HEK293 (cell line): Measurements from ENCODE around the gene UQCRQ.

Experiments used
- CTCF ChIA-PET: fragments of 350-600 bp; formaldehyde crosslinking; extraction: SDS; loops from one replicate; lab custom pipeline; 2021; ENCODE audit warnings: antibody characterized with exemption; lab: Yijun Ruan, JAX
- POLR2A ChIA-PET: fragments of 300-600 bp; formaldehyde crosslinking; extraction: SDS; loops from one replicate; lab custom pipeline; 2020; ENCODE audit warnings: antibody characterized with exemption, inconsistent platforms; lab: Yijun Ruan, JAX
- H3K27ac ChIP-seq: fragments of 200-500 bp; sonication (Bioruptor generic); 2 replicates; pipeline ENCODE4 v1.5.1; 2014; ENCODE audit warnings: low read depth, low read length, control low read depth, inconsistent platforms; ENCODE audit errors: extremely low read depth
- H3K36me3 ChIP-seq, 2 experiments: fragments of 200-500 bp in 1 of 2; sonication (Bioruptor generic) in 1 of 2; 1 replicate in 1 of 2; 2 replicates in 1 of 2; pipeline ENCODE4 v1.5.1; 2014 to 2017; ENCODE audit warnings: inconsistent platforms in 2 of 2, low read length in 2 of 2; ENCODE audit not compliant: control insufficient read depth in 2 of 2, insufficient read depth in 1 of 2
- H3K4me1 ChIP-seq: fragments of 200-500 bp; sonication (Bioruptor generic); 2 replicates; pipeline ENCODE4 v1.5.1; 2014; ENCODE audit warnings: mild to moderate bottlenecking, low read length, inconsistent platforms; ENCODE audit not compliant: control insufficient read depth, insufficient read depth
- H3K4me3 ChIP-seq: 2 replicates; pipeline ENCODE4 v1.5.1; 2011; ENCODE audit warnings: low read depth, mild to moderate bottlenecking, control low read depth, low read length, moderate library complexity
- H3K9me3 ChIP-seq: fragments of 200-500 bp; sonication (Bioruptor generic); 2 replicates; pipeline ENCODE4 v1.5.1; 2014; ENCODE audit warnings: low read depth, low read length, inconsistent platforms; ENCODE audit not compliant: control insufficient read depth, insufficient read depth
- BCL11A ChIP-seq: fragments of 450-650 bp; formaldehyde crosslinking; IDR thresholded peaks from 2 replicates; pipeline ENCODE4 v1.5.1; 2016; ENCODE audit warnings: low read depth, missing biosample characterization, missing genetic modification characterization
- EGR2 ChIP-seq: fragments of 450-650 bp; formaldehyde crosslinking; IDR thresholded peaks from 2 replicates; pipeline ENCODE4 v1.5.1; 2016; ENCODE audit warnings: low read depth, missing biosample characterization, missing genetic modification characterization
- FEZF1 ChIP-seq: fragments of 450-650 bp; formaldehyde crosslinking; IDR thresholded peaks from 2 replicates; pipeline ENCODE4 v1.5.1; 2016; ENCODE audit warnings: missing biosample characterization, missing genetic modification characterization
- GLIS2 ChIP-seq: fragments of 450-650 bp; formaldehyde crosslinking; IDR thresholded peaks from 2 replicates; pipeline ENCODE4 v1.5.1; 2016; ENCODE audit warnings: missing biosample characterization, missing genetic modification characterization
- HOXD13 ChIP-seq: sonication (generic); formaldehyde crosslinking; IDR thresholded peaks from 2 replicates; pipeline ENCODE4 v1.8.0; 2022; ENCODE audit warnings: missing genetic modification reagents, borderline replicate concordance
- PRDM6 ChIP-seq: fragments of 450-650 bp; formaldehyde crosslinking; IDR thresholded peaks from 2 replicates; pipeline ENCODE4 v1.5.1; 2017; ENCODE audit warnings: missing biosample characterization, missing genetic modification characterization
- RBAK ChIP-seq: fragments of 450-650 bp; formaldehyde crosslinking; IDR thresholded peaks from 2 replicates; pipeline ENCODE4 v1.5.1; 2016; ENCODE audit warnings: missing biosample characterization, missing genetic modification characterization
- ZBTB10 ChIP-seq: fragments of 450-650 bp; formaldehyde crosslinking; IDR thresholded peaks from 2 replicates; pipeline ENCODE4 v1.5.1; 2016; ENCODE audit warnings: missing biosample characterization, missing genetic modification characterization
- ZBTB17 ChIP-seq: fragments of 450-650 bp; formaldehyde crosslinking; IDR thresholded peaks from 2 replicates; pipeline ENCODE4 v1.5.1; 2016; ENCODE audit warnings: missing biosample characterization, missing genetic modification characterization
- ZNF132 ChIP-seq: fragments of 450-650 bp; formaldehyde crosslinking; IDR thresholded peaks from 2 replicates; pipeline ENCODE4 v1.5.1; 2017; ENCODE audit warnings: missing biosample characterization, missing genetic modification characterization, borderline replicate concordance
- ZNF221 ChIP-seq: fragments of 450-650 bp; formaldehyde crosslinking; IDR thresholded peaks from 2 replicates; pipeline ENCODE4 v1.5.1; 2017; ENCODE audit warnings: missing biosample characterization, missing genetic modification characterization, borderline replicate concordance
- ZNF23 ChIP-seq: fragments of 450-650 bp; formaldehyde crosslinking; IDR thresholded peaks from 2 replicates; pipeline ENCODE4 v1.5.1; 2016; ENCODE audit warnings: missing biosample characterization, missing genetic modification characterization, borderline replicate concordance
- ZNF302 ChIP-seq: fragments of 450-650 bp; formaldehyde crosslinking; IDR thresholded peaks from 2 replicates; pipeline ENCODE4 v1.5.1; 2016; ENCODE audit warnings: missing biosample characterization, missing genetic modification characterization, low read depth
- ZNF350 ChIP-seq: fragments of 450-650 bp; formaldehyde crosslinking; IDR thresholded peaks from 2 replicates; pipeline ENCODE4 v1.5.0; 2017; ENCODE audit warnings: missing biosample characterization, mild to moderate bottlenecking, missing genetic modification characterization
- ZNF404 ChIP-seq: fragments of 450-650 bp; formaldehyde crosslinking; IDR thresholded peaks from 2 replicates; pipeline ENCODE4 v1.5.1; 2017; ENCODE audit warnings: missing biosample characterization, missing genetic modification characterization
- ZNF48 ChIP-seq: fragments of 450-650 bp; formaldehyde crosslinking; IDR thresholded peaks from 2 replicates; pipeline ENCODE4 v1.5.1; 2016; ENCODE audit warnings: missing biosample characterization, missing genetic modification characterization
- ZNF514 ChIP-seq: fragments of 450-650 bp; formaldehyde crosslinking; IDR thresholded peaks from 2 replicates; pipeline ENCODE4 v1.5.1; 2016; ENCODE audit warnings: missing biosample characterization, missing genetic modification characterization
- ZNF548 ChIP-seq: fragments of 450-650 bp; formaldehyde crosslinking; IDR thresholded peaks from 2 replicates; pipeline ENCODE4 v1.5.1; 2016; ENCODE audit warnings: missing biosample characterization, missing genetic modification characterization
- ZNF600 ChIP-seq: fragments of 450-650 bp; formaldehyde crosslinking; IDR thresholded peaks from 2 replicates; pipeline ENCODE4 v1.5.1; 2016; ENCODE audit warnings: missing biosample characterization, missing genetic modification characterization
- ZNF645 ChIP-seq: fragments of 450-650 bp; formaldehyde crosslinking; IDR thresholded peaks from 2 replicates; pipeline ENCODE4; 2016; ENCODE audit warnings: missing biosample characterization, missing genetic modification characterization
- ZNF830 ChIP-seq: fragments of 450-650 bp; IDR thresholded peaks from 2 replicates; pipeline ENCODE4 v1.5.0; 2018; ENCODE audit warnings: missing biosample characterization, missing genetic modification characterization, low read depth, mild to moderate bottlenecking, moderate library complexity
- ZXDB ChIP-seq: fragments of 450-650 bp; formaldehyde crosslinking; IDR thresholded peaks from 2 replicates; pipeline ENCODE4 v1.5.1; 2016; ENCODE audit warnings: missing biosample characterization, missing genetic modification characterization
- TF ChIP-seq, protein P1 (sequence below): fragments of 450-650 bp; formaldehyde crosslinking; IDR thresholded peaks from 2 replicates; pipeline ENCODE4 v1.5.1; 2016; ENCODE audit warnings: missing biosample characterization, missing genetic modification characterization

Gene UQCRQ

DNA sequence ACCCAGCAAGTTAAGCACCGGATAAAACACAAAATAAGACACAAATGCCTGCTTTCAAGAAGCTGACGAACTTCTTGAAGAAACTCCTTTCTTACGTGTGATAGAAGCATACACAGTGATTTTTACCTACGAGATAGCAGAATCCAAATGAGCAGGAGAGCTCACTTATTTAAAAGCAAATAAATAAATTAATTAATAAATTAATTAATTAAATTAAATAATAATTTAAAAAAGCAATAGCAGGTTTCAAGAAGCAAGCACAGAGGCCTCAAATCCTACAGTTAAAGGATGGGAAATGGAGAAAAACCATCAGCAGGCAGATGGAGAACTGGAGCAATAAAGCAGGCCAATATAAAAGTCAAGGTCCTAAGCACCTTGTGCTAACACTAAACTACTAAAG is 24.4 kb downstream of the UQCRQ start:
- Histone ChIP-seq H3K4me1 (no peaks in the 10 kb centered on the region), H3K9me3 (no peaks in the 10 kb centered on the region), H3K4me3 (no peak overlapping the region), H3K27ac (no peak overlapping the region), H3K36me3 (peaks cover 72 to 86% of the 10 kb centered on the region in 2 experiments)
- TF ChIP-seq ZNF132, result no peak
- TF ChIP-seq PRDM6 (tag by site-specific recombination), result no peak
- TF ChIP-seq, protein P1, sequence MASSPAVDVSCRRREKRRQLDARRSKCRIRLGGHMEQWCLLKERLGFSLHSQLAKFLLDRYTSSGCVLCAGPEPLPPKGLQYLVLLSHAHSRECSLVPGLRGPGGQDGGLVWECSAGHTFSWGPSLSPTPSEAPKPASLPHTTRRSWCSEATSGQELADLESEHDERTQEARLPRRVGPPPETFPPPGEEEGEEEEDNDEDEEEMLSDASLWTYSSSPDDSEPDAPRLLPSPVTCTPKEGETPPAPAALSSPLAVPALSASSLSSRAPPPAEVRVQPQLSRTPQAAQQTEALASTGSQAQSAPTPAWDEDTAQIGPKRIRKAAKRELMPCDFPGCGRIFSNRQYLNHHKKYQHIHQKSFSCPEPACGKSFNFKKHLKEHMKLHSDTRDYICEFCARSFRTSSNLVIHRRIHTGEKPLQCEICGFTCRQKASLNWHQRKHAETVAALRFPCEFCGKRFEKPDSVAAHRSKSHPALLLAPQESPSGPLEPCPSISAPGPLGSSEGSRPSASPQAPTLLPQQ (tag by site-specific recombination), result no peak
- TF ChIP-seq ZNF548 (tag by site-specific recombination), result no peak
- TF ChIP-seq ZNF645, result no peak
- no peak for TF ChIP-seq ZNF514 (tag by site-specific recombination)
- TF ChIP-seq EGR2 (tag by site-specific recombination), result no peak
- TF ChIP-seq ZBTB17, result no peak
- TF ChIP-seq ZNF221 (tag by site-specific recombination), result no peak
- TF ChIP-seq ZNF600, result no peak
- no peak for TF ChIP-seq ZNF404 (tag by site-specific recombination)
- POLR2A ChIA-PET, result no interaction called here
- CTCF ChIA-PET, result interaction anchor here (0.7 to 1.8 kb wide), 4 partner anchors 8 to 364 kb away, joined by 3 to 13 read pairs (median 4); no protein-coding TSS in a partner anchor

GRCh38 chr5:132895719-132896305 is 29.4 kb downstream of the UQCRQ start:
- Histone ChIP-seq H3K4me1 (no peaks in the 10 kb centered on the region), H3K4me3 (no peak overlapping the region), H3K27ac (no peak overlapping the region), H3K36me3 (peaks cover 72 to 78% of the 10 kb centered on the region in 2 experiments), H3K9me3 (no peaks in the 10 kb centered on the region)
- CTCF ChIA-PET, result interaction anchor here (0.7 to 1.9 kb wide), 2 partner anchors 13 to 190 kb away, joined by 4 to 8 read pairs; no protein-coding TSS in a partner anchor
- POLR2A ChIA-PET, result no interaction called here
- TF ChIP-seq ZNF830 (tag by site-specific recombination), result no peak
- TF ChIP-seq ZNF48 (tag by site-specific recombination), result no peak
- no peak for TF ChIP-seq RBAK (tag by site-specific recombination)
- no peak for TF ChIP-seq ZBTB10 (tag by site-specific recombination)
- TF ChIP-seq BCL11A, result no peak
- TF ChIP-seq ZXDB (tag by site-specific recombination), result no peak
- no peak for TF ChIP-seq ZNF350
- TF ChIP-seq ZNF404 (tag by site-specific recombination), result no peak
- no peak for TF ChIP-seq ZNF23
- TF ChIP-seq HOXD13, result no peak
- no peak for TF ChIP-seq ZNF302 (tag by site-specific recombination)
- TF ChIP-seq FEZF1 (tag by site-specific recombination), result no peak
- TF ChIP-seq GLIS2 (tag by site-specific recombination), result no peak
- TF ChIP-seq, all 188 proteins: peak for 0
